ENCODE measurements around the gene STK4.

Gene STK4

DNA sequence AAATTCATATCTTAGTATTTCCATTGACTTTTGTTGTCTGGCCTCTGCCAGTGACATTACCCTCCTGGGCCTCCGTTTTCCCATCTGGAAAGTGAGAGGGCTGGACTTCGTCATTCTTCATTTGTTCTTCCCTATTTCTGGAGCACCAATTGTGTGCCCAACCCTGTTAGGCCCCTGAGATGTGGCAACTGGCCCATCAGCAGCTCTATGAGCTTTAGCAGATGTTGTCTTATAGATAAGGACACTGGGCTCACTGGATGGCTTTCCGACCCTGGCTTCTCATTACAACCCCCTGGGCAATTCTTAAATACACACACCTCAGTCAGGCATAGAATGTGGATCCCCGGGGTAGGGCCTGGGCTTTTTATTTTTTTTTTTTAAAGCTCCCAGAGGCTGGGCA, 41.8 kb upstream of the STK4 start:
- no peak overlapping the region for H3K4me3 ChIP-seq (ENCODE audit: low read depth, low read length)
- TF ChIP-seq, protein P1, sequence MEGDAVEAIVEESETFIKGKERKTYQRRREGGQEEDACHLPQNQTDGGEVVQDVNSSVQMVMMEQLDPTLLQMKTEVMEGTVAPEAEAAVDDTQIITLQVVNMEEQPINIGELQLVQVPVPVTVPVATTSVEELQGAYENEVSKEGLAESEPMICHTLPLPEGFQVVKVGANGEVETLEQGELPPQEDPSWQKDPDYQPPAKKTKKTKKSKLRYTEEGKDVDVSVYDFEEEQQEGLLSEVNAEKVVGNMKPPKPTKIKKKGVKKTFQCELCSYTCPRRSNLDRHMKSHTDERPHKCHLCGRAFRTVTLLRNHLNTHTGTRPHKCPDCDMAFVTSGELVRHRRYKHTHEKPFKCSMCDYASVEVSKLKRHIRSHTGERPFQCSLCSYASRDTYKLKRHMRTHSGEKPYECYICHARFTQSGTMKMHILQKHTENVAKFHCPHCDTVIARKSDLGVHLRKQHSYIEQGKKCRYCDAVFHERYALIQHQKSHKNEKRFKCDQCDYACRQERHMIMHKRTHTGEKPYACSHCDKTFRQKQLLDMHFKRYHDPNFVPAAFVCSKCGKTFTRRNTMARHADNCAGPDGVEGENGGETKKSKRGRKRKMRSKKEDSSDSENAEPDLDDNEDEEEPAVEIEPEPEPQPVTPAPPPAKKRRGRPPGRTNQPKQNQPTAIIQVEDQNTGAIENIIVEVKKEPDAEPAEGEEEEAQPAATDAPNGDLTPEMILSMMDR (IDR thresholded peaks at IDR 0.05; ENCODE audit: control insufficient read depth, extremely low read depth, insufficient read depth) = no peak
- no peak for DNase-seq (ENCODE audit: low read depth)

DNA sequence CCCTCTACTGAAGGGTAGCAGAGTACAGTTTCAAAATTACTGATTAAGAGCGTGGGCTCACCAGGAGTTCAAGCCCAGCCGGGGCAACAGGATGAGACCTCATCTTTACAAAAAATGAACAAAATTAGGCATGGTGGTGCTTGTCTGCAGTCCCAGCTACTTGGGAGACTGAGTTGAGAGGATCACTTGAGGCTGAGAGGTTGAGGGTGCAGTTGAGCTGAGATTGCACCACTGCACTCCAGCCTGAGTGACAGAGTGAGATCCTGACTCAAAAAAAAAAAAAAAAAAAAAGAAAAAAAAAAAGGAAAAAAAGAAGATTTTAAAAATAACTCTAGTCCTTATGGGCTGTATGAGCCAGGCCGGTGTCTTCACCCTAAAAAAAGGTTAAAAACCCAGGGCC, 37.7 kb upstream of the STK4 start:
- TF ChIP-seq, protein P1 (IDR thresholded peaks at IDR 0.05; ENCODE audit: control insufficient read depth, extremely low read depth, insufficient read depth) = no peak

DNA sequence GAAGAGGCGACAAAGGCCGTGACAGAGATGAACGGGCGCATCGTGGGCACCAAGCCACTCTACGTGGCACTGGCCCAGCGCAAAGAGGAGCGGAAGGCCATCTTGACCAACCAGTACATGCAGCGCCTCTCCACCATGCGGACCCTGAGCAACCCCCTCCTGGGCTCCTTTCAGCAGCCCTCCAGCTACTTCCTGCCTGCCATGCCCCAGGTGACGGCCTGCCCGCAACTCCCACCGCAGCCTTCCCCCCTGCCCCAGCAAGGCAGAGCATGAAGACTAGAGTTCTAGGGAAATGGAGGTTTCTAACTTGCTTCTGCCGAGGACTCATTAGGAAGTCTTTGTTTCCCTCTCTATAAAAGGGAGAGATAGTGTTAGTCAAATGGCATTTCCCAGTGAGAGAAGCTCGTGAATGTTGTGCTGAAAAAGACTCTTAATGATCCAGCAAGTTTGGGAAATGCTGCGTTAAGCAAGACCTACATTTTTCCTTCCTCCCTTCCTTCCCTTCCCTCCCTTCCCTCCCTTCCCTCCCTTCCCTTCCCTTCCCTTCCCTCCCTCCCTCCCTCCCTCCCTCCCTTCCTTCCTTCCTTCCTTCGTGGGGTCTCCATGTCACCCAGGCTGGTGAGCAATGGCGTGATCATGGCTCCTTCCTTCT, 35.7 kb upstream of the STK4 start:
- TF ChIP-seq, protein P1 (IDR thresholded peaks at IDR 0.05; ENCODE audit: control insufficient read depth, extremely low read depth, insufficient read depth) = no peak
- DNase-seq (ENCODE audit: low read depth) = no peak
- no peak overlapping the region for H3K4me3 ChIP-seq (ENCODE audit: low read depth, low read length)

More for the DNA sequence above, 37.7 kb upstream of the STK4 start:
- DNase-seq (ENCODE audit: low read depth) = no peak
- H3K4me3 ChIP-seq (ENCODE audit: low read depth, low read length) = no peak overlapping the region

DNA sequence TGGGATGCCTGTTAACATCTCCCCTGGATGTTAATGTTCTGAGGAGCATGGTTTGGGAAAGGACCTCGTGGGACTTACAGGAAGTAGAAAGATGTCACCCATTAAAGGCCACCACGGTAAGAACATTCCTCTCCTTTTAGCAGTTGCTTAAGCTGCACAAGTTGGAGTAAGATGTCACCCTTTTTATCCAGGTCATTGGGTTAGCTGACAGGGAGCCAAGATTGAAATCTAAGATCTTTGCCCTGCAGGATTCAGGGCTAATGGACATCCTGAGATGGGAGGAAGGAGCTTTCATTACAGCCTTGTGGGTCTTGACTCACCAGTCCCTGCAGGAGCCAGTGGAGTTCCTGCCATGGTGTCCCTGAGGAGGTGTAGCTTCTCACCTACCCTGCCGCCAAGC, 34.4 kb upstream of the STK4 start:
- DNase-seq (ENCODE audit: low read depth) = no peak
- TF ChIP-seq, protein P1 (IDR thresholded peaks at IDR 0.05; ENCODE audit: control insufficient read depth, extremely low read depth, insufficient read depth) = no peak
- no peak overlapping the region for H3K4me3 ChIP-seq (ENCODE audit: low read depth, low read length)

DNA sequence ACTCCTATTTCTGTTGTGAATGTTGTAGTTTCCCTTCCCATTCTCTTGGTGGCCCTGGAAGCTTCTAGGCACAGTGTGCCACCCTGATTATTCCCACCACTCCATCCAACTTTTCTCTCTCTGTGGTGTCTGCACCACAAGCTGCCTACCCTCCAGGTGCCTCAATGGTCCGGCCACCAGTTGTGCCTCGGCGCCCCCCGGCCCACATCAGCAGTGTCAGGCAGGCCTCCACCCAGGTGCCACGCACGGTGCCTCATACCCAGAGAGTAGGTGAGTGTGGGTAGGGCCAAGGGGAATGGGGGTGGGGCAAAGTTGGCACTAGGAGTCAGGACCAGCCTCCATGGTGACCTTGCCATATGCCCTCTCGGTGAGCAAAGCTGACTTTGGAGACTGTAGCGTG, 33.4 kb upstream of the STK4 start:
- no peak overlapping the region for H3K4me3 ChIP-seq (ENCODE audit: low read depth, low read length)
- TF ChIP-seq, protein P1 (IDR thresholded peaks at IDR 0.05; ENCODE audit: control insufficient read depth, extremely low read depth, insufficient read depth) = no peak
- no peak for DNase-seq (ENCODE audit: low read depth)

DNA sequence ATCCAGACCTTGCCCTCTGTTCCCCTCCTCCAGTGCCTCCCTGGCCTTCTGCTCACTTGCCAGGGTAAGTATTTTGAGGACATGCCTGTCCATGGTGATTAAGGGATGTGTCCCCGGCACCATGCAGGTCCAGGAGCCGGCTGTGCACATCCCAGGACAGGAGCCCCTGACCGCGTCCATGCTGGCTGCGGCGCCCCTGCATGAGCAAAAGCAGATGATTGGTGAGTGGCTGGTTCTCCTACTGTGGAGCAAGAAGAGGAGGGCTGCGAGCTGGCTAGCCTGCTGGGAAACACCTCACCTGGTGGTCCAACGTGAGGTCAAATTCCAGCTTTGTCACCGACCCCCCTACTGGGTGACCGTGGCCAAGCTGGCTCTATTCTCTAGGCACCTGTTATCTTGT, 29.8 kb upstream of the STK4 start:
- TF ChIP-seq, protein P1 (IDR thresholded peaks at IDR 0.05; ENCODE audit: control insufficient read depth, extremely low read depth, insufficient read depth) = no peak
- no peak for DNase-seq (ENCODE audit: low read depth)
- no peak overlapping the region for H3K4me3 ChIP-seq (ENCODE audit: low read depth, low read length)

DNA sequence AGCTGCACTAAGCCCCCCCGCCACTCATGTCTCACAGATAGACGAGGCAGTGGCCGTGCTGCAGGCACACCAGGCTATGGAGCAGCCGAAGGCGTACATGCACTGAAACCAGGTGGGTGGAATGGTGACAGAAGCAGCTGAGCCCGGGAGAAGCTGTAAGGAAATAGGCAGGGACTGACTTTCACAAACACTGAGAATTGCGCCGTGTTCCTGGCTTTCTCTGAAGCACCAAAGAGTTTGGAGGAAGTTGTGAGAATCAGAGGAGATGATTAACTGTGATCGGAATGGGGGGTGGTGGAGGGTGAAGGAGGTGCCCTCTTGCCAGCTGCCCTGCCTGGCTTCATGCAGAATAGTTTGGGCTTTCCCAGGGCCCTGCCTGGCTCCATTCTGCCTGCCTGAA, 27.7 kb upstream of the STK4 start:
- no peak overlapping the region for H3K4me3 ChIP-seq (ENCODE audit: low read depth, low read length)
- TF ChIP-seq, protein P1 (IDR thresholded peaks at IDR 0.05; ENCODE audit: control insufficient read depth, extremely low read depth, insufficient read depth) = no peak
- no peak for DNase-seq (ENCODE audit: low read depth)

Measured in LNCaP clone FGC (cell line).